Measurements from ENCODE around the gene INPP5A.

Gene INPP5A

GRCh38 chr10:132687893-132688579 lies 150.4 kb downstream of the INPP5A start (continued):
- TF ChIP-seq POU6F1 (CRISPR knock-in tag; IDR thresholded peaks at IDR 0.05; ENCODE audit: borderline replicate concordance, low read depth) = no peak

- ATAC-seq = no peak
- TF ChIP-seq ZFP30 (CRISPR knock-in tag; IDR thresholded peaks at IDR 0.05) (no peak), PPARA (CRISPR knock-in tag; IDR thresholded peaks at IDR 0.05; ENCODE audit: borderline replicate concordance) (no peak)
These were observed 151.2 kb downstream of the INPP5A start for GRCh38 chr10:132688580-132689420.

GRCh38 chr10:132689721-132690360 lies 152.3 kb downstream of the INPP5A start:
- ATAC-seq = no peak
- TF ChIP-seq CSRNP3 (CRISPR knock-in tag; IDR thresholded peaks at IDR 0.05) = no peak
- no peak for TF ChIP-seq RARB (CRISPR knock-in tag; IDR thresholded peaks at IDR 0.05)
- TF ChIP-seq TCF4 (CRISPR knock-in tag; IDR thresholded peaks at IDR 0.05; ENCODE audit: borderline replicate concordance) = no peak
- no peak for TF ChIP-seq CSDC2 (CRISPR knock-in tag; IDR thresholded peaks at IDR 0.05)
- no peak for TF ChIP-seq SNAI2 (CRISPR knock-in tag; IDR thresholded peaks at IDR 0.05)
- TF ChIP-seq ZNF565 (CRISPR knock-in tag; conservative IDR thresholded peaks at IDR 0.05; ENCODE audit: low read depth) = no peak
- TF ChIP-seq TOX (CRISPR knock-in tag; IDR thresholded peaks at IDR 0.05; ENCODE audit: borderline replicate concordance) = no peak
- TF ChIP-seq OSR1 (CRISPR knock-in tag; IDR thresholded peaks at IDR 0.05) = no peak
- no peak for TF ChIP-seq ZFP30 (CRISPR knock-in tag; IDR thresholded peaks at IDR 0.05)

- no peak for TF ChIP-seq BACH2 (CRISPR knock-in tag; IDR thresholded peaks at IDR 0.05; ENCODE audit: borderline replicate concordance)
- TF ChIP-seq CSDC2 (CRISPR knock-in tag; IDR thresholded peaks at IDR 0.05) = no peak
- TF ChIP-seq RARB (CRISPR knock-in tag; IDR thresholded peaks at IDR 0.05) = no peak
- TF ChIP-seq ISL1 (CRISPR knock-in tag; IDR thresholded peaks at IDR 0.05) = no peak
- no peak for TF ChIP-seq SNAI2 (CRISPR knock-in tag; IDR thresholded peaks at IDR 0.05)
- no peak for TF ChIP-seq TOX (CRISPR knock-in tag; IDR thresholded peaks at IDR 0.05; ENCODE audit: borderline replicate concordance)
- no peak for ATAC-seq
These were observed 152.8 kb downstream of the INPP5A start for GRCh38 chr10:132690401-132690800.

- no peak for ATAC-seq
- TF ChIP-seq OSR1 (CRISPR knock-in tag; IDR thresholded peaks at IDR 0.05) = no peak
- TF ChIP-seq ZNF565 (CRISPR knock-in tag; conservative IDR thresholded peaks at IDR 0.05; ENCODE audit: low read depth) = no peak
- TF ChIP-seq TSHZ2 (CRISPR knock-in tag; IDR thresholded peaks at IDR 0.05) = no peak
- TF ChIP-seq PATZ1 (CRISPR knock-in tag; IDR thresholded peaks at IDR 0.05; ENCODE audit: borderline replicate concordance) = no peak
- TF ChIP-seq CSDC2 (CRISPR knock-in tag; IDR thresholded peaks at IDR 0.05) = no peak
- TF ChIP-seq ESRRG (CRISPR knock-in tag; IDR thresholded peaks at IDR 0.05) = no peak
- no peak for TF ChIP-seq TOX (CRISPR knock-in tag; IDR thresholded peaks at IDR 0.05; ENCODE audit: borderline replicate concordance)
- no peak for TF ChIP-seq CSRNP3 (CRISPR knock-in tag; IDR thresholded peaks at IDR 0.05)
- TF ChIP-seq ZNF70 (CRISPR knock-in tag; IDR thresholded peaks at IDR 0.05) = no peak
- no peak for TF ChIP-seq ZNF8 (CRISPR knock-in tag; IDR thresholded peaks at IDR 0.05)
- TF ChIP-seq TCF4 (CRISPR knock-in tag; IDR thresholded peaks at IDR 0.05; ENCODE audit: borderline replicate concordance) = no peak
- no peak for TF ChIP-seq ZFP30 (CRISPR knock-in tag; IDR thresholded peaks at IDR 0.05)
- no peak for TF ChIP-seq RARB (CRISPR knock-in tag; IDR thresholded peaks at IDR 0.05)
- TF ChIP-seq ZFP3 (CRISPR knock-in tag; IDR thresholded peaks at IDR 0.05) = no peak
These were observed 153.4 kb downstream of the INPP5A start for GRCh38 chr10:132690821-132691610.

Data from SK-N-SH treated with all-trans-retinoic acid at 6 μM for 48 hours (cell line).